Endodermal cell (in vitro differentiated cells): ENCODE data around the gene IL31RA. TPM values are rescaled to one million over a fixed set of nuclear protein-coding genes. Genes with fewer than 3 reads are reported as not detected.

Source experiments
- DNase-seq: peaks from one replicate; pipeline ENCODE4 v3.0.0-alpha.2; 2017
- H3K27ac ChIP-seq: 2 replicates; pipeline ENCODE4 v1.5.1; 2013; ENCODE audit warnings: mild to moderate bottlenecking, low read depth, low read length, moderate library complexity
- H3K27me3 ChIP-seq: 2 replicates; pipeline ENCODE4 v1.6.1; 2013; ENCODE audit warnings: mild to moderate bottlenecking, low read length, moderate library complexity; ENCODE audit not compliant: insufficient read depth, control insufficient read depth, poor library complexity, severe bottlenecking
- H3K36me3 ChIP-seq: 2 replicates; pipeline ENCODE4 v1.7.0; 2013; ENCODE audit warnings: mild to moderate bottlenecking, low read length, moderate library complexity; ENCODE audit not compliant: control insufficient read depth, insufficient read depth
- H3K4me1 ChIP-seq: one replicate; pipeline ENCODE4 v1.7.0; 2013; ENCODE audit warnings: low read length; ENCODE audit not compliant: control insufficient read depth, insufficient read depth
- H3K4me3 ChIP-seq: 2 replicates; pipeline ENCODE4 v1.5.1; 2013; ENCODE audit warnings: mild to moderate bottlenecking, low read length, moderate library complexity
- H3K9ac ChIP-seq: 2 replicates; pipeline ENCODE4 v1.6.1; 2013; ENCODE audit warnings: mild to moderate bottlenecking, low read length, moderate library complexity; ENCODE audit not compliant: poor library complexity, severe bottlenecking; ENCODE audit errors: extremely low read depth
- H3K9me3 ChIP-seq: 2 replicates; pipeline ENCODE4 v1.6.1; 2013; ENCODE audit warnings: mild to moderate bottlenecking, low read length, moderate library complexity; ENCODE audit not compliant: control insufficient read depth
- H3K27ac Mint-ChIP-seq: 2 replicates; pipeline ENCODE4 v1.8.0; 2020; ENCODE audit warnings: mixed read lengths
- H3K27me3 Mint-ChIP-seq: 2 replicates; pipeline ENCODE4 v1.8.0; 2021; ENCODE audit warnings: mild to moderate bottlenecking, mixed read lengths; ENCODE audit not compliant: insufficient read depth
- H3K36me3 Mint-ChIP-seq: 2 replicates; pipeline ENCODE4 v1.8.0; 2020; ENCODE audit warnings: low read depth, mixed read lengths
- H3K4me1 Mint-ChIP-seq: 2 replicates; pipeline ENCODE4 v1.8.0; 2020; ENCODE audit warnings: mixed read lengths
- H3K4me3 Mint-ChIP-seq: 2 replicates; pipeline ENCODE4 v1.8.0; 2020; ENCODE audit warnings: mild to moderate bottlenecking, moderate library complexity, mixed read lengths
- H3K9me3 Mint-ChIP-seq: 2 replicates; pipeline ENCODE4 v1.8.0; 2020; ENCODE audit warnings: mild to moderate bottlenecking, mixed read lengths
- CTCF ChIP-seq: fragments of 200-600 bp; sonication (generic); conservative IDR thresholded peaks from 2 replicates; pipeline ENCODE4 v1.5.0; 2021; ENCODE audit warnings: antibody characterized with exemption, mild to moderate bottlenecking
- WGBS, 2 experiments: methylation state at CpG; one replicate each; pipeline versions ENCODE4 v1.1.5 to v1.1.7; 2013; ENCODE audit warnings: missing lambda C conversion rate in 2 of 2, mixed read lengths in 1 of 2; ENCODE audit not compliant: insufficient coverage in 1 of 2, insufficient read length in 1 of 2; 5-methylcytosine and 5-hydroxymethylcytosine counted together
- total RNA-seq, 2 donors: library from RNA; stranded (reverse); fragmentation: NEBNext Ultra II Directional in 1 of 2; extraction: Animal tissue kit (Norgen Biotek cat#: 25700) in 1 of 2; gene quantifications; 2 replicates in 1 of 2; 3 replicates in 1 of 2; pipeline ENCODE4 v1.2.1, GENCODE V29; 2021

The IL31RA gene
- total RNA-seq, 2 donors from 2014 or later: not detected

- Mint-ChIP-seq H3K9me3 (no peaks in the 10 kb centered on the region), H3K4me1 (no peaks in the 10 kb centered on the region), H3K27ac (no peak overlapping the region), H3K27me3 (peaks cover 3% of the 10 kb centered on the region), H3K4me3 (no peak overlapping the region), H3K36me3 (no peaks in the 10 kb centered on the region)
- TF ChIP-seq CTCF: no peak
- no peak overlapping the region for H3K4me3 ChIP-seq
- no peaks in the 10 kb centered on the region for H3K36me3 ChIP-seq
- 95% methylated on average over 7 of the region's 7 CpGs; no CpG with 5 or more reads in 1 of the 2 experiments for WGBS, 2 experiments
- no peak overlapping the region for H3K9ac ChIP-seq
- H3K4me1 ChIP-seq: no peaks in the 10 kb centered on the region
- H3K9me3 ChIP-seq: no peaks in the 10 kb centered on the region
- H3K27ac ChIP-seq: no peak overlapping the region
- no peaks in the 10 kb centered on the region for H3K27me3 ChIP-seq
- DNase-seq: no peak
Observed at GRCh38 chr5:55907927-55908326, 56.8 kb downstream of the IL31RA start.

- Histone ChIP-seq H3K4me1 (no peaks in the 10 kb centered on the region), H3K27me3 (no peaks in the 10 kb centered on the region), H3K9ac (no peak overlapping the region), H3K27ac (no peak overlapping the region), H3K4me3 (no peak overlapping the region), H3K9me3 (no peaks in the 10 kb centered on the region), H3K36me3 (no peaks in the 10 kb centered on the region)
- Mint-ChIP-seq H3K4me3 (no peak overlapping the region), H3K27ac (no peak overlapping the region), H3K27me3 (peaks cover 3% of the 10 kb centered on the region), H3K36me3 (no peaks in the 10 kb centered on the region), H3K4me1 (peaks cover 5% of the 10 kb centered on the region), H3K9me3 (no peaks in the 10 kb centered on the region)
- 86% methylated on average over 1 of the region's 1 CpG; no CpG with 5 or more reads in 1 of the 2 experiments for WGBS, 2 experiments
- no peak for TF ChIP-seq CTCF
- DNase-seq: no peak
Observed at GRCh38 chr5:55908804-55909203, 57.6 kb downstream of the IL31RA start.

- no peak overlapping the region for H3K27ac Mint-ChIP-seq
- H3K9me3 Mint-ChIP-seq: no peaks in the 10 kb centered on the region
- H3K27me3 Mint-ChIP-seq: peaks cover 3% of the 10 kb centered on the region
- peaks cover 5% of the 10 kb centered on the region for H3K4me1 Mint-ChIP-seq
- H3K27ac ChIP-seq: no peak overlapping the region
- no peaks in the 10 kb centered on the region for H3K4me1 ChIP-seq
- H3K36me3 Mint-ChIP-seq: no peaks in the 10 kb centered on the region
- no peak overlapping the region for H3K4me3 ChIP-seq
- 96% methylated on average over 2 of the region's 2 CpGs for WGBS, 2 experiments
- no peak overlapping the region for H3K9ac ChIP-seq
- H3K4me3 Mint-ChIP-seq: no peak overlapping the region
- DNase-seq: no peak
- no peaks in the 10 kb centered on the region for H3K9me3 ChIP-seq
- TF ChIP-seq CTCF: no peak
- H3K27me3 ChIP-seq: no peaks in the 10 kb centered on the region
- no peaks in the 10 kb centered on the region for H3K36me3 ChIP-seq
Observed at GRCh38 chr5:55911784-55912653, 60.9 kb downstream of the IL31RA start.
